H1 (cell line): ENCODE measurements around the gene RAB36. TPM values are rescaled to one million over a fixed set of nuclear protein-coding genes. Genes with fewer than 3 reads are reported as not detected.

Source experiments
- CTCF ChIA-PET: fragments of 300-600 bp; sonication (Branson Sonifier 250); formaldehyde crosslinking; loops from one replicate; lab custom pipeline; 2021; ENCODE audit not compliant: partially characterized antibody; lab: Charles Lee
- POLR2A ChIA-PET: fragments of 300-600 bp; sonication (Branson Sonifier 250); formaldehyde crosslinking; loops from one replicate; lab custom pipeline; 2021; ENCODE audit warnings: inconsistent platforms; ENCODE audit not compliant: partially characterized antibody; lab: Charles Lee
- DNase-seq, 2 experiments: peaks; one replicate each; pipeline versions ENCODE4 v3.0.0 to v3.0.0-alpha.2; 2010 to 2022; ENCODE audit warnings: low spot score in 2 of 2, low read depth in 1 of 2, mixed read lengths in 1 of 2
- FAIRE-seq: peaks from 2 replicates; lab custom pipeline; 2011; peaks lifted over from hg19 to GRCh38; lab: Jason Lieb, UNC
- H2AFZ ChIP-seq: 2 replicates; pipeline ENCODE4 v1.8.1; 2012; ENCODE audit warnings: low read length, inconsistent platforms
- H2AK5ac ChIP-seq: 2 replicates; pipeline ENCODE4 v1.6.1; 2013; ENCODE audit warnings: low read depth, low read length
- H2BK120ac ChIP-seq: replicated peaks from 2 replicates; pipeline ENCODE3; 2013; ENCODE audit warnings: low read depth, low read length, inconsistent platforms
- H2BK12ac ChIP-seq: 2 replicates; pipeline ENCODE4 v1.6.1; 2013; ENCODE audit warnings: low read depth, low read length
- H2BK15ac ChIP-seq: 2 replicates; pipeline ENCODE4 v1.6.1; 2013; ENCODE audit warnings: low read length
- H2BK20ac ChIP-seq: 2 replicates; pipeline ENCODE4 v1.6.1; 2013; ENCODE audit warnings: low read length
- H2BK5ac ChIP-seq: 2 replicates; pipeline ENCODE4 v1.6.1; 2013; ENCODE audit warnings: low read depth, low read length
- H3K14ac ChIP-seq: 2 replicates; pipeline ENCODE4 v1.6.1; 2013; ENCODE audit warnings: inconsistent platforms; ENCODE audit not compliant: insufficient read length
- H3K18ac ChIP-seq: 2 replicates; pipeline ENCODE4 v1.6.1; 2013; ENCODE audit warnings: low read length; ENCODE audit errors: extremely low read depth
- H3K23ac ChIP-seq: 2 replicates; pipeline ENCODE4 v1.6.1; 2013; ENCODE audit warnings: inconsistent platforms; ENCODE audit not compliant: insufficient read length
- H3K23me2 ChIP-seq: 2 replicates; pipeline ENCODE4 v1.6.1; 2013; ENCODE audit warnings: low read depth, low read length
- H3K27ac ChIP-seq: 2 replicates; pipeline ENCODE4 v1.6.1; 2011; ENCODE audit warnings: low read depth, low read length, inconsistent platforms
- H3K27me3 ChIP-seq, 4 experiments: replicated peaks in 1 of 4; 1 replicate in 1 of 4; 2 replicates in 3 of 4; pipeline versions ENCODE4 v1.6.1 to v1.8.1; 2011 to 2013; ENCODE audit warnings: low read length in 3 of 4, mild to moderate bottlenecking in 3 of 4, inconsistent platforms in 2 of 4, mixed read lengths in 2 of 4, moderate library complexity in 1 of 4; ENCODE audit not compliant: control insufficient read depth in 3 of 4, insufficient read depth in 3 of 4; ENCODE audit errors: extremely low read depth in 1 of 4
- H3K36me3 ChIP-seq, 4 experiments: 2 replicates each; pipeline versions ENCODE4 v1.6.1 to v1.8.1; 2011 to 2013; ENCODE audit warnings: mild to moderate bottlenecking in 4 of 4, low read length in 3 of 4, moderate library complexity in 2 of 4, control low read depth in 1 of 4, inconsistent platforms in 1 of 4; ENCODE audit not compliant: insufficient read depth in 4 of 4, control insufficient read depth in 2 of 4
- H3K4ac ChIP-seq: replicated peaks from 2 replicates; pipeline ENCODE3; 2013; ENCODE audit warnings: low read length, low read depth, mixed read lengths, inconsistent platforms; ENCODE audit not compliant: insufficient read length
- H3K4me1 ChIP-seq, 4 experiments: replicated peaks in 1 of 4; 1 replicate in 1 of 4; 2 replicates in 3 of 4; pipeline versions ENCODE4 v1.6.1 to v1.8.1; 2011 to 2013; ENCODE audit warnings: low read length in 3 of 4, inconsistent platforms in 2 of 4, mixed read lengths in 1 of 4; ENCODE audit not compliant: insufficient read depth in 4 of 4, control insufficient read depth in 3 of 4
- H3K4me2 ChIP-seq, 2 experiments: 2 replicates each; pipeline versions ENCODE4 v1.6.1 to v1.8.1; 2011 to 2013; ENCODE audit warnings: low read depth in 2 of 2, low read length in 2 of 2, control low read depth in 1 of 2, inconsistent platforms in 1 of 2, mild to moderate bottlenecking in 1 of 2; ENCODE audit not compliant: insufficient read depth in 1 of 2
- H3K4me3 ChIP-seq, 4 experiments: fragments of 200-600, 300-600 bp in 1 of 4; sonication (generic), shearing (Covaris generic), sonication (Bioruptor Twin) in 1 of 4; 2 replicates each; pipeline versions ENCODE4 v1.5.1 to v1.8.1; 2011 to 2016; ENCODE audit warnings: low read length in 4 of 4, low read depth in 3 of 4, control low read depth in 2 of 4, inconsistent platforms in 2 of 4, mild to moderate bottlenecking in 2 of 4, mixed read lengths in 1 of 4, moderate library complexity in 1 of 4; ENCODE audit not compliant: insufficient read depth in 2 of 4; ENCODE audit errors: extremely low read depth in 1 of 4
- H3K56ac ChIP-seq: replicated peaks from 2 replicates; pipeline ENCODE3; 2013; ENCODE audit warnings: low read depth, mild to moderate bottlenecking, mixed read lengths, low read length, inconsistent platforms; ENCODE audit not compliant: insufficient read length
- H3K79me1 ChIP-seq: 2 replicates; pipeline ENCODE4 v1.6.1; 2013; ENCODE audit warnings: low read depth, low read length, control low read depth
- H3K79me2 ChIP-seq, 2 experiments: 2 replicates each; pipeline versions ENCODE4 v1.6.1 to v1.8.1; 2012 to 2013; ENCODE audit warnings: low read length in 2 of 2, mild to moderate bottlenecking in 2 of 2, inconsistent platforms in 1 of 2; ENCODE audit not compliant: insufficient read depth in 2 of 2, control insufficient read depth in 1 of 2
- H3K9ac ChIP-seq, 4 experiments: replicated peaks in 1 of 4; 1 replicate in 1 of 4; 2 replicates in 3 of 4; pipeline versions ENCODE4 v1.6.1 to v1.8.1; 2011 to 2013; ENCODE audit warnings: low read depth in 3 of 4, low read length in 3 of 4, control low read depth in 2 of 4, mild to moderate bottlenecking in 2 of 4, moderate library complexity in 2 of 4, inconsistent platforms in 1 of 4; ENCODE audit errors: extremely low read depth in 1 of 4
- H3K9me3 ChIP-seq, 2 experiments: 2 replicates each; pipeline versions ENCODE4 v1.6.1 to v1.8.1; 2012 to 2013; ENCODE audit warnings: mild to moderate bottlenecking in 2 of 2, moderate library complexity in 2 of 2, control low read depth in 1 of 2, inconsistent platforms in 1 of 2, low read depth in 1 of 2, low read length in 1 of 2, mixed read lengths in 1 of 2; ENCODE audit not compliant: insufficient read depth in 2 of 2
- H4K20me1 ChIP-seq, 2 experiments: replicated peaks in 1 of 2; 2 replicates each; pipeline versions ENCODE3 to v1.8.1; 2011 to 2013; ENCODE audit warnings: inconsistent platforms in 2 of 2, low read length in 2 of 2, mild to moderate bottlenecking in 1 of 2; ENCODE audit not compliant: insufficient read depth in 2 of 2, control insufficient read depth in 1 of 2
- H4K5ac ChIP-seq: 2 replicates; pipeline ENCODE4 v1.6.1; 2013; ENCODE audit warnings: low read length, low read depth, mixed read lengths, inconsistent platforms; ENCODE audit not compliant: insufficient read length
- H4K8ac ChIP-seq: 2 replicates; pipeline ENCODE4 v1.8.0; 2013; ENCODE audit warnings: mild to moderate bottlenecking, moderate library complexity, low read length, inconsistent platforms; ENCODE audit not compliant: insufficient read depth; ENCODE audit errors: extremely low read depth
- H4K91ac ChIP-seq: replicated peaks from 2 replicates; pipeline ENCODE3; 2013; ENCODE audit warnings: low read length, mixed read lengths, inconsistent platforms; ENCODE audit not compliant: insufficient read length
- EP300 ChIP-seq, 2 experiments: IDR thresholded peaks; 1 replicate in 1 of 2; 2 replicates in 1 of 2; pipeline ENCODE4 v1.6.1; 2011 to 2012; ENCODE audit warnings: low read depth in 2 of 2, low read length in 2 of 2, mild to moderate bottlenecking in 2 of 2, borderline replicate concordance in 1 of 2, inconsistent platforms in 1 of 2, moderate library complexity in 1 of 2
- NANOG ChIP-seq: IDR thresholded peaks from 2 replicates; pipeline ENCODE4 v1.6.1; 2011; ENCODE audit warnings: low read length, low read depth, mild to moderate bottlenecking, inconsistent platforms; ENCODE audit not compliant: insufficient read depth, poor library complexity, severe bottlenecking
- WGBS, 2 experiments: shearing (Covaris generic) in 1 of 2; methylation state at CpG; one replicate each; pipeline versions ENCODE4 v1.1.6 to v1.1.7; 2013 to 2015; ENCODE audit warnings: low lambda C conversion rate in 2 of 2, mixed read lengths in 2 of 2, inconsistent platforms in 1 of 2, low coverage in 1 of 2, missing lambda C conversion rate in 1 of 2; ENCODE audit not compliant: insufficient replicate concordance in 2 of 2, insufficient coverage in 1 of 2, insufficient read length in 1 of 2; ENCODE audit errors: extremely low coverage in 1 of 2, missing lambda C conversion rate in 1 of 2; 5-methylcytosine and 5-hydroxymethylcytosine counted together
- polyA plus RNA-seq, 7 experiments: library from polyadenylated mRNA; depleted of rRNA in 3 of 7; stranded (reverse) in 5 of 7; unstranded in 2 of 7; fragments of >200 nt in 5 of 7; fragments of 200-250 nt in 2 of 7; gene quantifications; 1 replicate in 5 of 7; 2 replicates in 1 of 7; 4 replicates in 1 of 7; pipeline versions ENCODE4 v1.2.1 to v1.2.3, GENCODE V29; 2011 to 2013; ENCODE audit warnings: missing spikeins in 2 of 7, mixed read lengths in 2 of 7
- total RNA-seq: library from RNA; stranded (reverse); fragmentation: NEBNext Ultra II Directional; extraction: Animal tissue kit (Norgen Biotek cat#: 25700); gene quantifications from 2 replicates; pipeline ENCODE4 v1.2.1, GENCODE V29; 2021

The RAB36 gene
- total and polyA plus RNA-seq, 2 of the 8 experiments (the other 6 are each of a cell fraction or from before 2014, with no cell fraction given), result 1.0 to 1.5 TPM

GRCh38 chr22:23149743-23150238, 4.5 kb downstream of the RAB36 start:
- WGBS, 2 experiments, result 75% methylated on average over 15 of the region's 15 CpGs; no CpG with 5 or more reads in 1 of the 2 experiments
- TF ChIP-seq NANOG (peak; percentile 41), EP300 (IDR thresholded peaks at IDR 0.05; ENCODE audit: borderline replicate concordance in 1 of 2, low read depth in 2 of 2, low read length in 2 of 2) (no peak)
- Histone ChIP-seq H3K79me1 (no peaks in the 10 kb centered on the region), H3K79me2 (no peaks in the 10 kb centered on the region), H3K4me2 (peak overlapping the region in 1 of 2 experiments; percentile 24; a peak in 1 of 4 replicates), H3K27ac (no peak overlapping the region), H3K4me1 (peaks cover 0 to 27% (median 11%) of the 10 kb centered on the region in 4 experiments; a peak in 5 of 7 replicates), H3K14ac (no peak overlapping the region), H3K27me3 (peaks cover 0 to 14% (median 7%) of the 10 kb centered on the region in 4 experiments; a peak in 4 of 7 replicates), H4K5ac (no peak overlapping the region), H3K18ac (peak overlapping the region; percentile 24; the same call in 1 of the 2 replicates), H2BK20ac (0 out of 2 replicates have a peak overlapping the region, but pooled peaks have one; percentile 72), H3K56ac (no peak overlapping the region), H3K23ac (no peak overlapping the region), H2BK15ac (0 out of 2 replicates have a peak overlapping the region, but pooled peaks have one; percentile 99), H4K91ac (no peak overlapping the region), H2AFZ (no peak overlapping the region), H3K4me3 (no peak overlapping the region), H2AK5ac (no peak overlapping the region), H4K8ac (no peak overlapping the region), H3K4ac (no peak overlapping the region), H3K36me3 (no peaks in the 10 kb centered on the region), H2BK120ac (no peak overlapping the region), H2BK5ac (no peak overlapping the region), H4K20me1 (no peaks in the 10 kb centered on the region), H3K9ac (no peak overlapping the region; a peak in 1 of 7 replicates), H3K9me3 (no peaks in the 10 kb centered on the region), H2BK12ac (peak overlapping the region; percentile 68; the same call in 1 of the 2 replicates), H3K23me2 (peaks cover 6% of the 10 kb centered on the region; the same call in 1 of the 2 replicates)
- ChIA-PET POLR2A (interaction anchor here (1.0 kb wide), 1 partner anchor 30 kb away, joined by 3 read pairs; no protein-coding TSS in a partner anchor), CTCF (interaction anchor here (0.8 to 3.6 kb wide), 10 partner anchors 12 to 146 kb away, joined by 3 to 16 read pairs (median 5); no protein-coding TSS in a partner anchor)
- DNase-seq, result no peak
- FAIRE-seq, result peak; percentile 45
